ENCODE measurements around the gene GRWD1.

GRWD1 gene

DNA sequence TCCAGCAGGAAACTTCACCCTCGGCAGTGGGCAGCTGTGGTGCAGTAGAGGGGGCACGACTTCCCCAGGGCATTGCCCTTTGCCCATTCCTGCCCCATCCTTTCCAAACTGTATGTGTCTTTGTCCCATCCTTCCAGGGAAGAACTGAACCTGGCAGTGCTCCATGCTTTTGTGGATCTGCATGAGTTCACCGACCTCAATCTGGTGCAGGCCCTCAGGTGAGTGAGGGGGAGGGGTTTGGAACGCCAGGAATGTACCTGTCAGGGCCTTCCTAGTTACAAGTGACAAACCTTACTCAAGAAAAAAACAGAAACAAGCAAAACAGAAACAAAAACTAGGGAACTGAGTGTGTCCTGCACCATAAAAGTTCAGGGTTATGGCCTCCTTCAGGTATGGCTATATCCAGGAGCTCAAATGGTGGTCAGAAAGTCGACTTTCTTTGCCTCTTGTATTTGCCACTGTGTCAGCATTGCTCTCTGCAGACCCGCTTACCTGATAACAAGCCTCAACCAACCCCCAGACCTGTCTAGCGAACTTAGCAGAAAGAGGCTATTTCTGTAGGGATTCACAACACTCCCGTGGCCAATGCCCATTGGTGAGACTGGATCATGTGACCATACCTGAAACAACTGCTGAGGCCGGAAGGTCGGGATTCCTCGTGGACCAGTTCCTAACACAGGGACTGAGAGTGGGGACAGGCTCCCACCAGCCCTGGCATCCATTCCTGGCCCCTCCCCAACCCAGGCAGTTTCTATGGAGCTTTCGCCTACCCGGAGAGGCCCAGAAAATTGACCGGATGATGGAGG, 27.6 kb downstream of the GRWD1 start:
- no peak overlapping the region for H3K4me3 ChIP-seq (replicated peaks in 1 of 2; ENCODE audit: low read depth in 2 of 2, low read length in 2 of 2)
- TF ChIP-seq, protein P1, sequence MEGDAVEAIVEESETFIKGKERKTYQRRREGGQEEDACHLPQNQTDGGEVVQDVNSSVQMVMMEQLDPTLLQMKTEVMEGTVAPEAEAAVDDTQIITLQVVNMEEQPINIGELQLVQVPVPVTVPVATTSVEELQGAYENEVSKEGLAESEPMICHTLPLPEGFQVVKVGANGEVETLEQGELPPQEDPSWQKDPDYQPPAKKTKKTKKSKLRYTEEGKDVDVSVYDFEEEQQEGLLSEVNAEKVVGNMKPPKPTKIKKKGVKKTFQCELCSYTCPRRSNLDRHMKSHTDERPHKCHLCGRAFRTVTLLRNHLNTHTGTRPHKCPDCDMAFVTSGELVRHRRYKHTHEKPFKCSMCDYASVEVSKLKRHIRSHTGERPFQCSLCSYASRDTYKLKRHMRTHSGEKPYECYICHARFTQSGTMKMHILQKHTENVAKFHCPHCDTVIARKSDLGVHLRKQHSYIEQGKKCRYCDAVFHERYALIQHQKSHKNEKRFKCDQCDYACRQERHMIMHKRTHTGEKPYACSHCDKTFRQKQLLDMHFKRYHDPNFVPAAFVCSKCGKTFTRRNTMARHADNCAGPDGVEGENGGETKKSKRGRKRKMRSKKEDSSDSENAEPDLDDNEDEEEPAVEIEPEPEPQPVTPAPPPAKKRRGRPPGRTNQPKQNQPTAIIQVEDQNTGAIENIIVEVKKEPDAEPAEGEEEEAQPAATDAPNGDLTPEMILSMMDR (IDR thresholded peaks at IDR 0.05; ENCODE audit: low read depth, low read length) = no peak
- no peak for DNase-seq (ENCODE audit: low read depth in 2 of 2)

- TF ChIP-seq, protein P1 (IDR thresholded peaks at IDR 0.05; ENCODE audit: low read depth, low read length) = no peak
- no peak overlapping the region for H3K4me3 ChIP-seq (replicated peaks in 1 of 2; ENCODE audit: low read depth in 2 of 2, low read length in 2 of 2)
- no peak for DNase-seq (ENCODE audit: low read depth in 2 of 2)
These were observed 28.4 kb downstream of the GRWD1 start for GRCh38 chr19:48474084-48474592.

GRCh38 chr19:48475369-48476068, 29.7 kb downstream of the GRWD1 start:
- no peak for DNase-seq (ENCODE audit: low read depth in 2 of 2)
- H3K4me3 ChIP-seq (replicated peaks in 1 of 2; ENCODE audit: low read depth in 2 of 2, low read length in 2 of 2) = no peak overlapping the region
- TF ChIP-seq, protein P1 (IDR thresholded peaks at IDR 0.05; ENCODE audit: low read depth, low read length) = no peak

- DNase-seq (ENCODE audit: low read depth in 2 of 2) = no peak
- TF ChIP-seq, protein P1 (IDR thresholded peaks at IDR 0.05; ENCODE audit: low read depth, low read length) = no peak
- no peak overlapping the region for H3K4me3 ChIP-seq (replicated peaks in 1 of 2; ENCODE audit: low read depth in 2 of 2, low read length in 2 of 2)
These were observed 30.4 kb downstream of the GRWD1 start for GRCh38 chr19:48476176-48476575.

DNA sequence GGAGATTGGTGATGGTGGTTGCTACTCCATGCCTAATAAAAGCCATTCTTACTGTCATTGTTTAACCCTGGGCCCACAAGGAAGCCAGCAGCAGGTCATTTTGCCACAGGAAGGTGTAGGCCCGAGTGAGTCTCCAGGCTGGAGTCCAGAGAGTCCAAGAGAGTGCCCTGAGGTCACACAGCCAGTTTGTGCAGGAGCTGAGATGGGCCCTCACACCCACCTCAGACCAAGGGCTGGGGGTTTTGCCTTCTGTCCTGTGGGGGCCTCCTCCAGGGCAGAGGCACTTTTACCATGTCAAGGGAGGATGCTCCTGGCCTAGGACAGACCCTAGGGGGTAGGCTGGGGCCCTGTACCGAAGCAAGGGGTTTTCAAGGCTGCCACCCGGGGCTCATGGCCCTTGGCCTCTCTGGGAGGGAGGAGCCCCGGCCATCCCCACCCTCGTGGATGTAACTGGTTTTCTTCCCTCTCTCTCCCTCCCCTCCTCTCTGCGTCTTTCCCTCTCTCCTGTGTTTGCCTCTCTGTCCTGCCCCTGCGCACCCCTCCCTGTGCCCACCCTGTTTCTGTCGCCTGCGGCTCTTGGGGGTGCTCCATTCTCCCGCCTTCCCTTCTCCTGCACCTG, 31.4 kb downstream of the GRWD1 start:
- H3K4me3 ChIP-seq (replicated peaks in 1 of 2; ENCODE audit: low read depth in 2 of 2, low read length in 2 of 2) = no peak overlapping the region
- no peak for DNase-seq (ENCODE audit: low read depth in 2 of 2)
- TF ChIP-seq, protein P1 (IDR thresholded peaks at IDR 0.05; ENCODE audit: low read depth, low read length) = no peak

- no peak for DNase-seq (ENCODE audit: low read depth in 2 of 2)
- TF ChIP-seq, protein P1 (IDR thresholded peaks at IDR 0.05; ENCODE audit: low read depth, low read length) = no peak
- H3K4me3 ChIP-seq (replicated peaks in 1 of 2; ENCODE audit: low read depth in 2 of 2, low read length in 2 of 2) = no peak overlapping the region
These were observed 32.0 kb downstream of the GRWD1 start for GRCh38 chr19:48477698-48478338.

Measured in cardiac fibroblast (primary cell).